A549 treated with GW870086 at 1 μM for 4 hours (cell line): ENCODE results near the gene C1orf167. TPM values are rescaled to one million over a fixed set of nuclear protein-coding genes. Genes with fewer than 3 reads are reported as not detected.

ENCODE experiments used
- total RNA-seq: library from RNA; stranded (reverse); fragments of 200-300 nt; extraction: Qiagen RNA extraction; gene quantifications from 5 replicates; pipeline ENCODE4 v1.2.3, GENCODE V29; 2022; ENCODE audit warnings: low read depth

The C1orf167 gene
- total RNA-seq = not detected in 5 replicates

GRCh38 chr1:11761988-11762406, at the start of gene C1orf167:
Gene C1orf167 (plus strand): TSS chr1:11762193. CDS start chr1:11764401, 2,208 bp downstream.

GRCh38 chr1:11735854-11736745, 25.9 kb upstream of the C1orf167 start, which contains the start of gene AGTRAP:
Gene AGTRAP (plus strand): TSS chr1:11736136. CDS start chr1:11736209, 73 bp downstream.

GRCh38 chr1:11805422-11806306, 43.7 kb downstream of the C1orf167 start, which contains the start of the genes CLCN6 and MTHFR:
Gene CLCN6 (plus strand): TSS chr1:11806191. CDS start chr1:11806263, 72 bp downstream.
Gene MTHFR (minus strand): TSS chr1:11805964. CDS start chr1:11803116, 2,848 bp downstream.

Other genes with a start within 250 kb of the C1orf167 start
- gene FBXO2, start 107.8 kb upstream of the C1orf167 start, total RNA-seq = 6.3 to 9.6 TPM (median 9.2 TPM) in 5 replicates
- gene FBXO44, start 107.3 kb upstream of the C1orf167 start, total RNA-seq = 12.8 to 16.8 TPM (median 15.9 TPM) in 5 replicates
- 5.9 to 9.4 TPM (median 8.5 TPM) in 5 replicates for gene FBXO6, start 98.0 kb upstream of the C1orf167 start, total RNA-seq
- gene MAD2L2, start 81.0 kb upstream of the C1orf167 start, total RNA-seq = 45.4 to 53.3 TPM (median 51.3 TPM) in 5 replicates
- gene DRAXIN, start 70.5 kb upstream of the C1orf167 start, total RNA-seq = 0.03 to 0.14 TPM (median 0.07 TPM) in 5 replicates
- gene AGTRAP, start 26.1 kb upstream of the C1orf167 start, total RNA-seq = 77.2 to 116 TPM (median 99.3 TPM) in 5 replicates
- gene MTHFR, start 43.8 kb downstream of the C1orf167 start, total RNA-seq = 3.9 to 4.9 TPM (median 4.0 TPM) in 5 replicates
- gene CLCN6, start 44.0 kb downstream of the C1orf167 start, total RNA-seq = 4.7 to 6.7 TPM (median 5.3 TPM) in 5 replicates
- not detected in 5 replicates for gene NPPA, start 85.6 kb downstream of the C1orf167 start, total RNA-seq
- 0.24 TPM in 1 of 5 replicates, not detected in the others for gene NPPB, start 96.8 kb downstream of the C1orf167 start, total RNA-seq
- gene KIAA2013, start 164.2 kb downstream of the C1orf167 start, total RNA-seq = 30.1 to 47.4 TPM (median 45.3 TPM) in 5 replicates
- gene PLOD1, start 172.5 kb downstream of the C1orf167 start, total RNA-seq = 69.4 to 85.4 TPM (median 79.5 TPM) in 5 replicates
- 31.6 to 36.8 TPM (median 32.3 TPM) in 5 replicates for gene MFN2, start 218.3 kb downstream of the C1orf167 start, total RNA-seq